ENCODE data around the gene SART1.

The SART1 gene

GRCh38 chr11:65918211-65919140 is 43.1 kb upstream of the SART1 start, which contains the start of gene C11orf68:
C11orf68 (minus strand) TSS chr11:65919062; CDS start chr11:65919031, 31 bp downstream.
- Histone ChIP-seq H3K9ac (ENCODE audit: insufficient read length) (peak within 1 kb of the TSS; percentile 97), H3K4me3 (peak within 1 kb of the TSS; percentile 98), H3K36me3 (ENCODE audit: insufficient read depth, low read length) (no peaks in the 10 kb centered on the region; the same call in 1 of the 2 replicates), H3K27ac (peak within 1 kb of the TSS; percentile 85), H3K9me3 (ENCODE audit: low read depth, low read length) (no peaks in the 10 kb centered on the region)
- TF ChIP-seq POLR2AphosphoS5 (IDR thresholded peaks at IDR 0.05; ENCODE audit: borderline replicate concordance, low read depth, low read length) (no peak), FOXP2 (optimal IDR thresholded peaks at IDR 0.05; ENCODE audit: control extremely low read depth, extremely low read length, insufficient read depth) (no peak), EZH2 (IDR thresholded peaks at IDR 0.05) (no peak)
- DNase-seq (ENCODE audit: low read depth, low spot score), result no peak

GRCh38 chr11:65919141-65919572 is 42.4 kb upstream of the SART1 start, which contains the start of gene DRAP1:
DRAP1 (plus strand) TSS chr11:65919426; CDS start chr11:65919502, 76 bp downstream.
- peak; percentile 61 for DNase-seq (ENCODE audit: low read depth, low spot score)
- TF ChIP-seq FOXP2 (optimal IDR thresholded peaks at IDR 0.05; ENCODE audit: control extremely low read depth, extremely low read length, insufficient read depth), result no peak
- peak; percentile 36; the same call in 1 of the 2 replicates for TF ChIP-seq POLR2AphosphoS5 (IDR thresholded peaks at IDR 0.05; ENCODE audit: borderline replicate concordance, low read depth, low read length)

GRCh38 chr11:65919573-65920371 is 41.8 kb upstream of the SART1 start:
- TF ChIP-seq EZH2 (IDR thresholded peaks at IDR 0.05) (no peak), POLR2AphosphoS5 (IDR thresholded peaks at IDR 0.05; ENCODE audit: borderline replicate concordance, low read depth, low read length) (no peak), FOXP2 (optimal IDR thresholded peaks at IDR 0.05; ENCODE audit: control extremely low read depth, extremely low read length, insufficient read depth) (no peak)
- Histone ChIP-seq H3K27ac (no peak overlapping the region), H3K9ac (ENCODE audit: insufficient read length) (peak overlapping the region; percentile 72), H3K9me3 (ENCODE audit: low read depth, low read length) (no peaks in the 10 kb centered on the region), H3K36me3 (ENCODE audit: insufficient read depth, low read length) (no peaks in the 10 kb centered on the region; the same call in 1 of the 2 replicates), H3K4me3 (peak overlapping the region; percentile 92)
- DNase-seq (ENCODE audit: low read depth, low spot score), result no peak

More at GRCh38 chr11:65919141-65919572, 42.4 kb upstream of the SART1 start, which contains the start of gene DRAP1:
- H3K36me3 ChIP-seq (ENCODE audit: insufficient read depth, low read length), result no peaks in the 10 kb centered on the region; the same call in 1 of the 2 replicates
- peak within 1 kb of the TSS; percentile 85 for H3K27ac ChIP-seq
- peak within 1 kb of the TSS; percentile 97 for H3K9ac ChIP-seq (ENCODE audit: insufficient read length)
- peak within 1 kb of the TSS; percentile 98 for H3K4me3 ChIP-seq
- no peaks in the 10 kb centered on the region for H3K9me3 ChIP-seq (ENCODE audit: low read depth, low read length)

- no peak overlapping the region for H3K27ac ChIP-seq
Measured at GRCh38 chr11:65920372-65920802, 41.1 kb upstream of the SART1 start.

GRCh38 chr11:65921033-65921555 is 40.4 kb upstream of the SART1 start:
- Histone ChIP-seq H3K36me3 (ENCODE audit: insufficient read depth, low read length) (no peaks in the 10 kb centered on the region; the same call in 1 of the 2 replicates), H3K9me3 (ENCODE audit: low read depth, low read length) (no peaks in the 10 kb centered on the region), H3K4me3 (no peak overlapping the region), H3K27ac (no peak overlapping the region), H3K9ac (ENCODE audit: insufficient read length) (no peak overlapping the region)
- no peak for TF ChIP-seq POLR2AphosphoS5 (IDR thresholded peaks at IDR 0.05; ENCODE audit: borderline replicate concordance, low read depth, low read length)
- DNase-seq (ENCODE audit: low read depth, low spot score), result no peak

More at GRCh38 chr11:65920372-65920802, 41.1 kb upstream of the SART1 start:
- H3K36me3 ChIP-seq (ENCODE audit: insufficient read depth, low read length), result no peaks in the 10 kb centered on the region; the same call in 1 of the 2 replicates
- no peaks in the 10 kb centered on the region for H3K9me3 ChIP-seq (ENCODE audit: low read depth, low read length)
- H3K4me3 ChIP-seq, result peak overlapping the region; percentile 92
- TF ChIP-seq FOXP2 (optimal IDR thresholded peaks at IDR 0.05; ENCODE audit: control extremely low read depth, extremely low read length, insufficient read depth) (no peak), POLR2AphosphoS5 (IDR thresholded peaks at IDR 0.05; ENCODE audit: borderline replicate concordance, low read depth, low read length) (no peak), EZH2 (IDR thresholded peaks at IDR 0.05) (no peak)
- H3K9ac ChIP-seq (ENCODE audit: insufficient read length), result peak overlapping the region; percentile 72
- no peak for DNase-seq (ENCODE audit: low read depth, low spot score)

- H3K9me3 ChIP-seq (ENCODE audit: low read depth, low read length), result no peaks in the 10 kb centered on the region
- H3K4me3 ChIP-seq, result no peak overlapping the region
- H3K36me3 ChIP-seq (ENCODE audit: insufficient read depth, low read length), result no peaks in the 10 kb centered on the region; the same call in 1 of the 2 replicates
- no peak for DNase-seq (ENCODE audit: low read depth, low spot score)
- no peak overlapping the region for H3K9ac ChIP-seq (ENCODE audit: insufficient read length)
- no peak overlapping the region for H3K27ac ChIP-seq
- no peak for TF ChIP-seq EZH2 (IDR thresholded peaks at IDR 0.05)
- no peak for TF ChIP-seq FOXP2 (optimal IDR thresholded peaks at IDR 0.05; ENCODE audit: control extremely low read depth, extremely low read length, insufficient read depth)
- TF ChIP-seq POLR2AphosphoS5 (IDR thresholded peaks at IDR 0.05; ENCODE audit: borderline replicate concordance, low read depth, low read length), result no peak
Measured at GRCh38 chr11:65921876-65922275, 39.7 kb upstream of the SART1 start.

- H3K4me3 ChIP-seq, result no peak overlapping the region
- no peaks in the 10 kb centered on the region for H3K9me3 ChIP-seq (ENCODE audit: low read depth, low read length)
- H3K36me3 ChIP-seq (ENCODE audit: insufficient read depth, low read length), result no peaks in the 10 kb centered on the region; the same call in 1 of the 2 replicates
- TF ChIP-seq POLR2AphosphoS5 (IDR thresholded peaks at IDR 0.05; ENCODE audit: borderline replicate concordance, low read depth, low read length) (no peak), EZH2 (IDR thresholded peaks at IDR 0.05) (no peak), FOXP2 (optimal IDR thresholded peaks at IDR 0.05; ENCODE audit: control extremely low read depth, extremely low read length, insufficient read depth) (no peak)
- no peak overlapping the region for H3K27ac ChIP-seq
- H3K9ac ChIP-seq (ENCODE audit: insufficient read length), result no peak overlapping the region
- no peak for DNase-seq (ENCODE audit: low read depth, low spot score)
Measured at GRCh38 chr11:65922565-65922964, 39.0 kb upstream of the SART1 start.

Data from SK-N-MC (cell line).